Lower lobe of right lung (tissue), 2 donors: Measurements from ENCODE around the gene NR2F1-AS1. TPM values are rescaled to one million over a fixed set of nuclear protein-coding genes. Genes with fewer than 3 reads are reported as not detected.

Experiments used
- ATAC-seq, 2 donors: fragments of 200-7000 bp; cut with Tn5 transposase; one replicate each; pipeline ENCODE4 v1.9.1; 2020 to 2022; ENCODE audit warnings: mild to moderate bottlenecking in 2 of 2, moderate library complexity in 2 of 2
- DNase-seq: peaks from one replicate; pipeline ENCODE4 v3.0.0-alpha.2; 2020
- H3K27ac ChIP-seq: fragments of 200-600 bp; one replicate; pipeline ENCODE4 v1.8.0; 2022
- H3K27me3 ChIP-seq: fragments of 200-600 bp; one replicate; pipeline ENCODE4 v1.8.0; 2022; ENCODE audit warnings: low read depth
- H3K36me3 ChIP-seq: fragments of 200-600 bp; one replicate; pipeline ENCODE4 v1.8.0; 2022; ENCODE audit warnings: mild to moderate bottlenecking
- H3K4me1 ChIP-seq: fragments of 200-600 bp; one replicate; pipeline ENCODE4 v1.8.0; 2022
- H3K4me3 ChIP-seq: fragments of 200-600 bp; one replicate; pipeline ENCODE4 v1.8.0; 2022; ENCODE audit warnings: mild to moderate bottlenecking
- H3K9me3 ChIP-seq: fragments of 200-600 bp; one replicate; pipeline ENCODE4 v1.8.0; 2022
- CTCF ChIP-seq: fragments of 200-600 bp; IDR thresholded peaks from one replicate; pipeline ENCODE4 v1.8.0; 2022; ENCODE audit warnings: antibody characterized with exemption, mild to moderate bottlenecking
- intact Hi-C: fragments of 100-400 bp; cut with DNase I; formaldehyde crosslinking; loops from one replicate; pipeline ENCODE4 v1.11.0; 2022
- total RNA-seq: library from RNA; stranded (reverse); fragmentation: NEBNext Ultra II Directional; extraction: Animal tissue kit (Norgen Biotek cat#: 25700); gene quantifications from one replicate; pipeline ENCODE4 v1.2.1, GENCODE V29; 2021
- donor health status: DM: no; HTN: yes; CAD: no; lungs with severe emphysema.

Gene NR2F1-AS1
- total RNA-seq, 1 donor from 2014 or later = 11.1 TPM

GRCh38 chr5:93594591-93595419 lies 13.8 kb upstream of the NR2F1-AS1 start:
- intact Hi-C loops = no loop called here
- ATAC-seq (peak in 1 of 2 donors; percentile 8), DNase-seq (no peak)
- peaks cover 76% of the 10 kb centered on the region for H3K27me3 ChIP-seq
- TF ChIP-seq CTCF = no peak
- H3K36me3 ChIP-seq = no peaks in the 10 kb centered on the region
- no peaks in the 10 kb centered on the region for H3K9me3 ChIP-seq
- peak overlapping the region; percentile 64 for H3K27ac ChIP-seq
- H3K4me3 ChIP-seq = peak overlapping the region; percentile 8
- H3K4me1 ChIP-seq = peaks cover 16% of the 10 kb centered on the region

GRCh38 chr5:93593476-93594131 lies 12.6 kb upstream of the NR2F1-AS1 start:
- Histone ChIP-seq H3K27me3 (peaks cover 66% of the 10 kb centered on the region), H3K4me1 (peaks cover 16% of the 10 kb centered on the region), H3K9me3 (no peaks in the 10 kb centered on the region), H3K4me3 (peak overlapping the region; percentile 7), H3K27ac (peak overlapping the region; percentile 56), H3K36me3 (no peaks in the 10 kb centered on the region)
- TF ChIP-seq CTCF = no peak
- ATAC-seq (no peak), DNase-seq (no peak)
- intact Hi-C loops = no loop called here

GRCh38 chr5:93592883-93593282 lies 11.9 kb upstream of the NR2F1-AS1 start:
- Histone ChIP-seq H3K27ac (no peak overlapping the region), H3K4me1 (peaks cover 16% of the 10 kb centered on the region), H3K9me3 (no peaks in the 10 kb centered on the region), H3K36me3 (no peaks in the 10 kb centered on the region), H3K4me3 (no peak overlapping the region), H3K27me3 (peaks cover 62% of the 10 kb centered on the region)
- ATAC-seq (no peak), DNase-seq (no peak)
- no peak for TF ChIP-seq CTCF
- intact Hi-C loops = no loop called here

GRCh38 chr5:93591323-93591945 lies 10.4 kb upstream of the NR2F1-AS1 start:
- no peak for TF ChIP-seq CTCF
- Histone ChIP-seq H3K27me3 (peaks cover 62% of the 10 kb centered on the region), H3K4me1 (peaks cover 1% of the 10 kb centered on the region), H3K27ac (no peak overlapping the region), H3K4me3 (no peak overlapping the region), H3K36me3 (no peaks in the 10 kb centered on the region), H3K9me3 (no peaks in the 10 kb centered on the region)
- intact Hi-C loops = no loop called here
- ATAC-seq (no peak), DNase-seq (no peak)

- H3K36me3 ChIP-seq = no peaks in the 10 kb centered on the region
- intact Hi-C loops = no loop called here
- H3K9me3 ChIP-seq = no peaks in the 10 kb centered on the region
- H3K4me1 ChIP-seq = no peaks in the 10 kb centered on the region
- peaks cover 62% of the 10 kb centered on the region for H3K27me3 ChIP-seq
- ATAC-seq = no peak
- TF ChIP-seq CTCF = no peak
- DNase-seq = no peak
- H3K27ac ChIP-seq = no peak overlapping the region
- peak overlapping the region; percentile 27 for H3K4me3 ChIP-seq
These were observed 9.5 kb upstream of the NR2F1-AS1 start for GRCh38 chr5:93590493-93590892.
